Central memory CD8-positive, alpha-beta T cell (primary cell): ENCODE results near the gene LYRM4.

Experiments
- ATAC-seq: fragments of 150-1000 bp; cut with Tn5 transposase; replicated peaks from 2 replicates; pipeline ENCODE4 v1.10.0; 2022; ENCODE audit warnings: mild to moderate bottlenecking, moderate FRiP score, moderate number of reproducible peaks; ENCODE audit not compliant: poor library complexity, severe bottlenecking; ENCODE audit errors: extremely low read depth
- DNase-seq, 2 donors: peaks; one replicate each; pipeline ENCODE4 v3.0.0; 2021; ENCODE audit warnings: low spot score in 2 of 2
- H3K27ac Mint-ChIP-seq: one replicate; pipeline ENCODE4 v1.8.0; 2022; ENCODE audit warnings: low read depth, mild to moderate bottlenecking, moderate library complexity, mixed read lengths
- H3K27me3 Mint-ChIP-seq: one replicate; pipeline ENCODE4 v1.8.0; 2022; ENCODE audit warnings: mixed read lengths
- H3K36me3 Mint-ChIP-seq: one replicate; pipeline ENCODE4 v1.8.0; 2022; ENCODE audit warnings: mild to moderate bottlenecking, moderate library complexity, mixed read lengths; ENCODE audit not compliant: insufficient read depth
- H3K4me1 Mint-ChIP-seq: one replicate; pipeline ENCODE4 v1.8.0; 2022; ENCODE audit warnings: mixed read lengths
- H3K4me3 Mint-ChIP-seq: one replicate; pipeline ENCODE4 v1.8.0; 2022; ENCODE audit warnings: mild to moderate bottlenecking, moderate library complexity, mixed read lengths
- H3K9me3 Mint-ChIP-seq: one replicate; pipeline ENCODE4 v1.8.0; 2022; ENCODE audit warnings: mixed read lengths

The LYRM4 gene

GRCh38 chr6:5173810-5174209 is 86.9 kb downstream of the LYRM4 start:
- no peak for ATAC-seq
- peak overlapping the region; percentile 65 for H3K4me3 Mint-ChIP-seq

GRCh38 chr6:5172897-5173474 is 87.8 kb downstream of the LYRM4 start:
- Mint-ChIP-seq H3K27me3 (no peaks in the 10 kb centered on the region), H3K4me1 (peaks cover 34% of the 10 kb centered on the region), H3K9me3 (no peaks in the 10 kb centered on the region), H3K36me3 (peaks cover 4% of the 10 kb centered on the region), H3K27ac (no peak overlapping the region), H3K4me3 (no peak overlapping the region)
- DNase-seq (no peak), ATAC-seq (no peak)

More at GRCh38 chr6:5173810-5174209, 86.9 kb downstream of the LYRM4 start:
- H3K9me3 Mint-ChIP-seq = no peaks in the 10 kb centered on the region
- peak overlapping the region; percentile 87 for H3K27ac Mint-ChIP-seq
- peaks cover 34% of the 10 kb centered on the region for H3K4me1 Mint-ChIP-seq
- H3K27me3 Mint-ChIP-seq = no peaks in the 10 kb centered on the region
- H3K36me3 Mint-ChIP-seq = peaks cover 4% of the 10 kb centered on the region
- DNase-seq = no peak

- ATAC-seq = no peak
Observed at GRCh38 chr6:5172041-5172653, 88.6 kb downstream of the LYRM4 start.

GRCh38 chr6:5167501-5167900 is 93.2 kb downstream of the LYRM4 start:
- Mint-ChIP-seq H3K27ac (peak overlapping the region; percentile 25), H3K4me1 (no peaks in the 10 kb centered on the region), H3K4me3 (no peak overlapping the region), H3K9me3 (no peaks in the 10 kb centered on the region), H3K27me3 (no peaks in the 10 kb centered on the region), H3K36me3 (peaks cover 1% of the 10 kb centered on the region)
- DNase-seq (no peak), ATAC-seq (no peak)

More at GRCh38 chr6:5172041-5172653, 88.6 kb downstream of the LYRM4 start:
- Mint-ChIP-seq H3K27ac (no peak overlapping the region), H3K4me1 (peaks cover 34% of the 10 kb centered on the region), H3K27me3 (no peaks in the 10 kb centered on the region), H3K9me3 (no peaks in the 10 kb centered on the region), H3K4me3 (no peak overlapping the region), H3K36me3 (peaks cover 4% of the 10 kb centered on the region)
- DNase-seq = no peak

- H3K27me3 Mint-ChIP-seq = no peaks in the 10 kb centered on the region
- no peaks in the 10 kb centered on the region for H3K9me3 Mint-ChIP-seq
- ATAC-seq (no peak), DNase-seq (no peak)
- no peaks in the 10 kb centered on the region for H3K4me1 Mint-ChIP-seq
- no peak overlapping the region for H3K27ac Mint-ChIP-seq
- no peaks in the 10 kb centered on the region for H3K36me3 Mint-ChIP-seq
- H3K4me3 Mint-ChIP-seq = no peak overlapping the region
Observed at GRCh38 chr6:5164092-5164491, 96.7 kb downstream of the LYRM4 start.

GRCh38 chr6:5163247-5163646 is 97.5 kb downstream of the LYRM4 start:
- Mint-ChIP-seq H3K27ac (no peak overlapping the region), H3K4me3 (no peak overlapping the region), H3K27me3 (no peaks in the 10 kb centered on the region), H3K4me1 (no peaks in the 10 kb centered on the region), H3K9me3 (no peaks in the 10 kb centered on the region), H3K36me3 (no peaks in the 10 kb centered on the region)
- ATAC-seq (no peak), DNase-seq (no peak)

GRCh38 chr6:5162355-5162754 is 98.4 kb downstream of the LYRM4 start:
- Mint-ChIP-seq H3K27ac (no peak overlapping the region), H3K36me3 (no peaks in the 10 kb centered on the region), H3K9me3 (no peaks in the 10 kb centered on the region), H3K4me3 (no peak overlapping the region), H3K4me1 (no peaks in the 10 kb centered on the region), H3K27me3 (no peaks in the 10 kb centered on the region)
- DNase-seq (no peak), ATAC-seq (no peak)

GRCh38 chr6:5160206-5160605 is 100.5 kb downstream of the LYRM4 start:
- Mint-ChIP-seq H3K27ac (no peak overlapping the region), H3K4me3 (no peak overlapping the region), H3K27me3 (no peaks in the 10 kb centered on the region), H3K9me3 (no peaks in the 10 kb centered on the region), H3K36me3 (no peaks in the 10 kb centered on the region), H3K4me1 (no peaks in the 10 kb centered on the region)
- ATAC-seq = no peak
- no peak for DNase-seq

GRCh38 chr6:5159162-5159561 is 101.6 kb downstream of the LYRM4 start:
- no peak for DNase-seq
- H3K27me3 Mint-ChIP-seq = no peaks in the 10 kb centered on the region
- H3K9me3 Mint-ChIP-seq = no peaks in the 10 kb centered on the region
- H3K27ac Mint-ChIP-seq = no peak overlapping the region
- H3K36me3 Mint-ChIP-seq = no peaks in the 10 kb centered on the region
- ATAC-seq = no peak
- H3K4me3 Mint-ChIP-seq = no peak overlapping the region
- no peaks in the 10 kb centered on the region for H3K4me1 Mint-ChIP-seq

GRCh38 chr6:5158180-5158579 is 102.6 kb downstream of the LYRM4 start:
- Mint-ChIP-seq H3K27me3 (no peaks in the 10 kb centered on the region), H3K4me3 (no peak overlapping the region), H3K9me3 (no peaks in the 10 kb centered on the region), H3K36me3 (no peaks in the 10 kb centered on the region), H3K27ac (no peak overlapping the region), H3K4me1 (no peaks in the 10 kb centered on the region)
- ATAC-seq (no peak), DNase-seq (no peak)

GRCh38 chr6:5157621-5158138 is 103.1 kb downstream of the LYRM4 start:
- Mint-ChIP-seq H3K27me3 (no peaks in the 10 kb centered on the region), H3K9me3 (no peaks in the 10 kb centered on the region), H3K4me3 (no peak overlapping the region), H3K4me1 (no peaks in the 10 kb centered on the region), H3K27ac (no peak overlapping the region), H3K36me3 (no peaks in the 10 kb centered on the region)
- DNase-seq (no peak), ATAC-seq (no peak)

GRCh38 chr6:5156627-5157026 is 104.1 kb downstream of the LYRM4 start:
- no peak overlapping the region for H3K4me3 Mint-ChIP-seq
- no peaks in the 10 kb centered on the region for H3K36me3 Mint-ChIP-seq
- H3K9me3 Mint-ChIP-seq = no peaks in the 10 kb centered on the region
- ATAC-seq = no peak
- DNase-seq = no peak
- H3K27ac Mint-ChIP-seq = no peak overlapping the region
- H3K4me1 Mint-ChIP-seq = no peaks in the 10 kb centered on the region
- H3K27me3 Mint-ChIP-seq = no peaks in the 10 kb centered on the region

GRCh38 chr6:5155906-5156305 is 104.8 kb downstream of the LYRM4 start:
- H3K36me3 Mint-ChIP-seq = no peaks in the 10 kb centered on the region

More at GRCh38 chr6:5155906-5156305, 104.8 kb downstream of the LYRM4 start:
- Mint-ChIP-seq H3K27ac (no peak overlapping the region), H3K4me1 (no peaks in the 10 kb centered on the region), H3K4me3 (no peak overlapping the region), H3K27me3 (no peaks in the 10 kb centered on the region), H3K9me3 (no peaks in the 10 kb centered on the region)
- DNase-seq (no peak), ATAC-seq (no peak)
